Measurements from ENCODE around the gene PLA2G2C.

DNA sequence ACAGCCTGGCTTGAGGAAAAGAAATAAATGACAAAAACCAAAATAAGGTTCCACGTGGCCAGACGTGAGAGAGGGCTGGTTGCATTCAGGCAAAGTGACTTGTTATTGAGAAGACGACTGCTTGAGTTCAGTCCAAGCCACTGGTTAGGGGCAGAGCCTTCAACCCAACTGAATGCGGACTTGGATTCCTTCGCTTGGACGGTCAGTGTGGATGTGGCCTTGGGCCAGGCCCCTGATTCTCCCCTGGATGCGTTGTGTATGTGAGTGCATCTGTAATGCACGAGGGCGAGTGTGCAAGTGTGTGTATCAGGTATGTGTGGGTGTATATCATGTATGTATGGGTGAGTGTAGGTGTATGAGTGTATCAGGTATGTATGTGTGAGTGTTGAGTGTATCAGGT lies 45.3 kb downstream of the PLA2G2C start:
- TF ChIP-seq, protein P1, sequence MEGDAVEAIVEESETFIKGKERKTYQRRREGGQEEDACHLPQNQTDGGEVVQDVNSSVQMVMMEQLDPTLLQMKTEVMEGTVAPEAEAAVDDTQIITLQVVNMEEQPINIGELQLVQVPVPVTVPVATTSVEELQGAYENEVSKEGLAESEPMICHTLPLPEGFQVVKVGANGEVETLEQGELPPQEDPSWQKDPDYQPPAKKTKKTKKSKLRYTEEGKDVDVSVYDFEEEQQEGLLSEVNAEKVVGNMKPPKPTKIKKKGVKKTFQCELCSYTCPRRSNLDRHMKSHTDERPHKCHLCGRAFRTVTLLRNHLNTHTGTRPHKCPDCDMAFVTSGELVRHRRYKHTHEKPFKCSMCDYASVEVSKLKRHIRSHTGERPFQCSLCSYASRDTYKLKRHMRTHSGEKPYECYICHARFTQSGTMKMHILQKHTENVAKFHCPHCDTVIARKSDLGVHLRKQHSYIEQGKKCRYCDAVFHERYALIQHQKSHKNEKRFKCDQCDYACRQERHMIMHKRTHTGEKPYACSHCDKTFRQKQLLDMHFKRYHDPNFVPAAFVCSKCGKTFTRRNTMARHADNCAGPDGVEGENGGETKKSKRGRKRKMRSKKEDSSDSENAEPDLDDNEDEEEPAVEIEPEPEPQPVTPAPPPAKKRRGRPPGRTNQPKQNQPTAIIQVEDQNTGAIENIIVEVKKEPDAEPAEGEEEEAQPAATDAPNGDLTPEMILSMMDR (IDR thresholded peaks at IDR 0.05): no peak
- no peak for TF ChIP-seq POLR2A (IDR thresholded peaks at IDR 0.05)
